ENCODE results near the gene TMEM17. TPM values are rescaled to one million over a fixed set of nuclear protein-coding genes. Genes with fewer than 3 reads are reported as not detected.

Gene TMEM17
- total and polyA plus RNA-seq, 2 donors (not counting 3 experiments of a cell fraction or from before 2014, with no cell fraction given): 0.91 to 2.0 TPM

DNA sequence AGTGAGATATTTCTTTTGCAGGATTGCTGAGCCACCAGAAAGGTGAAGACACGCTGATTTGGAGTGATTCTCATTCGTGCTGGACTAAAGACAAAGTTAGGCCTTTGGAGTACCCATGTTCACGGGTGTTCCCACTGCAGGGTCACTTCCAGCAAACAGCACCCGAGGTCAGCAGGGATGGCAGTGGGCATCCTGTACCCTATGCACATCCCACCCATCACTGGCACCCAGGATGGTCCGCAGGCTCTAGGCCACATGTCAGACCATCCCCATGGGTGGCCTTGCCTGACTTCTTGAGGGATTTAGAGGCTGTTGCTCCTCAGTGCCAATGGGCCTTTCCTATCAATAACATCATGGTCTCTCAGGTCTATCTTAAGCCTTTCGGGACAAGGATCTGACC is 39.3 kb upstream of the TMEM17 start:
- FAIRE-seq: no peak
- dilution Hi-C loops (cut with MboI; ENCODE audit: extremely low pct_ligation_motif_present, low sequenced_read_pairs): no loop called here

More for the DNA sequence above, 39.3 kb upstream of the TMEM17 start:
- Histone ChIP-seq H3K27ac (ENCODE audit: insufficient read depth, low read depth, low read length) (no peak overlapping the region), H3K4me2 (ENCODE audit: insufficient read depth, low read length) (no peak overlapping the region), H3K9ac (replicated peaks; ENCODE audit: extremely low read depth, insufficient read depth, low read length) (no peak overlapping the region), H3K79me2 (ENCODE audit: control insufficient read depth, insufficient read depth, low read length) (no peaks in the 10 kb centered on the region), H4K20me1 (replicated peaks; ENCODE audit: control insufficient read depth, extremely low read depth, insufficient read depth, low read length) (no peaks in the 10 kb centered on the region), H3K27me3 (ENCODE audit: control insufficient read depth in 2 of 2, insufficient read depth in 2 of 2, low read length in 2 of 2) (no peaks in the 10 kb centered on the region), H3K4me3 (replicated peaks in 1 of 3; ENCODE audit: insufficient read depth in 1 of 3, low read depth in 1 of 3, low read length in 3 of 3) (no peak overlapping the region), H3K9me1 (replicated peaks; ENCODE audit: control insufficient read depth, extremely low read depth, insufficient read depth, low read length) (no peaks in the 10 kb centered on the region), H2AFZ (ENCODE audit: low read depth, low read length) (no peak overlapping the region), H3K36me3 (ENCODE audit: control insufficient read depth in 2 of 2, extremely low read depth in 1 of 2, insufficient read depth in 2 of 2, low read length in 2 of 2) (no peaks in the 10 kb centered on the region), H3K9me3 (replicated peaks; ENCODE audit: control insufficient read depth, insufficient read depth, low read length) (no peaks in the 10 kb centered on the region), H3K4me1 (ENCODE audit: control insufficient read depth, extremely low read depth, insufficient read depth, low read length) (no peaks in the 10 kb centered on the region)
- intact Hi-C loops (cut with micrococcal nuclease): no loop called here
- ChIA-PET CTCF (no interaction called here), POLR2A (no interaction called here)
- TF ChIP-seq FOS (IDR thresholded peaks at IDR 0.05; ENCODE audit: borderline replicate concordance, insufficient read depth, low read length): no peak
- TF ChIP-seq POLR2AphosphoS5 (IDR thresholded peaks at IDR 0.05; ENCODE audit: insufficient read depth, low read depth, low read length): no peak
- TF ChIP-seq, protein P1, sequence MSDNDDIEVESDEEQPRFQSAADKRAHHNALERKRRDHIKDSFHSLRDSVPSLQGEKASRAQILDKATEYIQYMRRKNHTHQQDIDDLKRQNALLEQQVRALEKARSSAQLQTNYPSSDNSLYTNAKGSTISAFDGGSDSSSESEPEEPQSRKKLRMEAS (IDR thresholded peaks at IDR 0.05; ENCODE audit: insufficient read depth, insufficient read length): no peak
- no peak for TF ChIP-seq JUN (IDR thresholded peaks at IDR 0.05; ENCODE audit: borderline replicate concordance, insufficient read depth, insufficient read length, low read depth)
- TF ChIP-seq, protein P2, sequence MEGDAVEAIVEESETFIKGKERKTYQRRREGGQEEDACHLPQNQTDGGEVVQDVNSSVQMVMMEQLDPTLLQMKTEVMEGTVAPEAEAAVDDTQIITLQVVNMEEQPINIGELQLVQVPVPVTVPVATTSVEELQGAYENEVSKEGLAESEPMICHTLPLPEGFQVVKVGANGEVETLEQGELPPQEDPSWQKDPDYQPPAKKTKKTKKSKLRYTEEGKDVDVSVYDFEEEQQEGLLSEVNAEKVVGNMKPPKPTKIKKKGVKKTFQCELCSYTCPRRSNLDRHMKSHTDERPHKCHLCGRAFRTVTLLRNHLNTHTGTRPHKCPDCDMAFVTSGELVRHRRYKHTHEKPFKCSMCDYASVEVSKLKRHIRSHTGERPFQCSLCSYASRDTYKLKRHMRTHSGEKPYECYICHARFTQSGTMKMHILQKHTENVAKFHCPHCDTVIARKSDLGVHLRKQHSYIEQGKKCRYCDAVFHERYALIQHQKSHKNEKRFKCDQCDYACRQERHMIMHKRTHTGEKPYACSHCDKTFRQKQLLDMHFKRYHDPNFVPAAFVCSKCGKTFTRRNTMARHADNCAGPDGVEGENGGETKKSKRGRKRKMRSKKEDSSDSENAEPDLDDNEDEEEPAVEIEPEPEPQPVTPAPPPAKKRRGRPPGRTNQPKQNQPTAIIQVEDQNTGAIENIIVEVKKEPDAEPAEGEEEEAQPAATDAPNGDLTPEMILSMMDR (IDR thresholded peaks at IDR 0.05; ENCODE audit: extremely low read depth in 1 of 2, insufficient read depth in 1 of 2, low read depth in 1 of 2, low read length in 2 of 2): no peak
- TF ChIP-seq GATA2 (IDR thresholded peaks at IDR 0.05; ENCODE audit: insufficient read depth, insufficient read length, low read depth, low read length): no peak
- no peak for TF ChIP-seq POLR2A (IDR thresholded peaks at IDR 0.05; ENCODE audit: low read depth, low read length)
- no peak for TF ChIP-seq EZH2 (IDR thresholded peaks at IDR 0.05; ENCODE audit: borderline replicate concordance, low read depth, low read length, severe bottlenecking)
- no peak for TF ChIP-seq MYC (IDR thresholded peaks at IDR 0.05; ENCODE audit: low read depth, low read length)
- DNase-seq (ENCODE audit: low read depth, low spot score): no peak
- no TSS peak for BruUV-seq (replicated peaks)
